Activated naive CD4-positive, alpha-beta T cell treated with Interleukin-2 at 50 U/mL for 16 hours (primary cell): ENCODE data around the gene DYRK1A.

Experiments used
- DNase-seq: peaks from one replicate; pipeline ENCODE4 v3.0.0-alpha.2; 2020

Gene DYRK1A

DNA sequence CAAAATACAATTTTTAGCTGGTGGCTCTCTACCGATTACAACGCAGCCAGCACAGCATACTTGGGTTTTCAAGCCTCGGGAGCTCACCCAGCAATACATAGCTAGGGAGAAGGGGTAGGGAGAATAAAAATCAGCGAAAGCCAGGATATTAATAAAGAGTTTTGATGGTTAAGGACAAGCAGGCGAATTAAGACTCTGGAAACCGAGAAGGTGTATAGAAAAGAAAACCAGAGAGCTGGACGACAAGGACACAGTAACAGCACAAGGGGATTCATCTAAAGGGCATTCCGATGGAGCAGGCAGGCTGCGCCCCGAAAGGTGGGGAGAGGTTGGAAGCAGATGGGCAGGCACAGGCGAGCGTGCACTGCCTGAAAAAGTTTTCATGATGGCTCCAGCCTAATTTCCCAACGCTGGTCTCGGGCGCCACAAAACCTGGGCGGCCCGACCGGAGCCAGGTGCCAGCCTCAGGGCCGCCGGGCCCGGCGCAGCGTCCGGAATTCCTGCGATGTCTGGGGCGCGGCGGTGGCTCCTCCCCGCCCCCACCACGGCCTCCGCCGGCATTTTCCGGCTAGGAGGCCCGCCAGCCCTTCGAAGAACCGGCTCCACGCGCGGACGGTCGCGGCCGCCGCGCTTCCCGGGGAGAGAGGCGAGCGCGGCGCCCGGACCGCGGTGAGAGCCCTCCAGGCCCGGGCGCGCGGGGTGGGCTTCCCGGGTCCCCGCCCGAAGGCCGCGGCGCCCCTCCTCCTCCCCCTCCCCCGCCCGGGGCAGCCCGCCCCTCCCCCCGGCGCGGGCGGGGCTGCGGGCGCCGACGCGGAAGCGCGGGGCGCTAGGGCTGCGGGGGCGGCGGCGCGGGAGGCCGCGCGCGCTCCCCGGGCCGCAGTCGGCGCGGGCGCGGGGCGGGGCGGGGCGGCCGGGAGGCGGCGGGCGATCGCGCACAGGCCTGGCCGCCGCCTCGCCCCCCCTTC, 774 bp upstream of the DYRK1A start:
- DNase-seq, result peak; percentile 60

DNA sequence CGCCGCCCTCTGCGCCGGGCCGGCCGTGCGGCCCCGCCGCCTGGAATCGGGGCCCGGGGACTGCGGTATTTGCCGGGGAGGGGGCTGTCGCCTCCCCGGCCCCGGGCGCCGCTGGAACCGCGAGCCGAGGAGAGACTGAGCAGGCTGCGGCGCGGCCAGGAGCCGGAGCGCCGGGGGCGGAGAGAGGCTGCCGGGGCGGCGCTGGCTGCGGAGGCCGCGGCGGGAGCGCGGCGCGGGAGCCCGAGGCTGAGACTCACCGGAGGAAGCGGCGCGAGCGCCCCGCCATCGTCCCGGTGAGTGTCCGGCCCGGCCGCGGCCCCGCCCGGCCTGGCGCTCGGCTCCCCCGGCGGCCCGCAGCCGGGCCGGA, 746 bp downstream of the DYRK1A start:
- DNase-seq, result no peak

GRCh38 chr21:37367703-37368540, 1.3 kb downstream of the DYRK1A start:
- peak; percentile 44 for DNase-seq

- DNase-seq, result peak; percentile 14
Measured at GRCh38 chr21:37368541-37369279, 2.1 kb downstream of the DYRK1A start.

- DNase-seq, result no peak
Measured at GRCh38 chr21:37369307-37369854, 2.8 kb downstream of the DYRK1A start.

- no peak for DNase-seq
Measured at GRCh38 chr21:37370152-37371040, 3.8 kb downstream of the DYRK1A start.

GRCh38 chr21:37371041-37371397, 4.4 kb downstream of the DYRK1A start:
- DNase-seq, result no peak

DNA sequence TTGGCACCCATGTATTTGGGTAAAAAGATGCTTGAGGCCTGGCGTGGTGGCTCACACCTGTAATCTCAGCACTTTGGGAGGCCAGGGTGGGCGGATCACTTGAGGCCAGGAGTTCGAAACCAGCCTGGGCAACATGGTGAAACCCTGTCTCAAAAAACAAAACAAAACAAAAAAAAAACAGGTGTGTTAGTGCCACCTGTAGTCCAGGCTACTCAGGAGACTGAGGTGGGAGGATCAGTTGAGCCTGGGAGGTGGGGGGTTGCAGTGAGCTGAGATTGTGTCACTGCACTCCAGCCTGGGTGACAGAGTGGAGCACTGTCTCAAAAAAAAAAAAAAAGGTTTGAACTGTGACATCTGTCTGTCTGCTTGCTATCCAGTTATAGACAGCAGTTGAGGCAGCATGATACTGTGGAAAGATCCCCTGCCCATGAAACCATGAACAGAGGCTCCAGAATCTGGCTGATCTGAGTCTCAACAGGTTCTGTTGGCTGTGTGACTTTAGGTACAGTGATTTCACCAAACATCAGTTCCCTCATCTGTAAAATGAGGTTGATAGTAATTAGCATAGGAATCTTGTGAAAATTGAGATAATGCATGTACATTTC, 5.7 kb downstream of the DYRK1A start:
- DNase-seq, result no peak

DNA sequence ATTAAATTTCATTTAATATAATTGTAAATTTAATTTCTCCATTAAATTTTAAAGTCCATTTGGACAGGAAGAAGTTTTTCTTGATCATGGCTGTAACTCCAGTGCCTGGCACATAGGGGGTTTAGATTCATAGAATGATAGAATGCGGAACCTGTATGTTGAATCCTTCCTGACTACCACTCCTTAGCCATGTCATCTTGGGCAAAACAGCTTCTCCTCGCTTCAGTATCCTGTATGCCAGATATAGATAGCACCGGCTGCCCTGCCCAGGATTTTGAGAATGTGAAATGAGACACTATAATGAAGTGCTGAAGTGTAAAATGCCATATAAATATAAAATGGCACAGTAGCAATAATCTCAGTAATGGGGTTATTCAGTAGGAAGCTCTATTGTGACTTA, 6.4 kb downstream of the DYRK1A start:
- no peak for DNase-seq

DNA sequence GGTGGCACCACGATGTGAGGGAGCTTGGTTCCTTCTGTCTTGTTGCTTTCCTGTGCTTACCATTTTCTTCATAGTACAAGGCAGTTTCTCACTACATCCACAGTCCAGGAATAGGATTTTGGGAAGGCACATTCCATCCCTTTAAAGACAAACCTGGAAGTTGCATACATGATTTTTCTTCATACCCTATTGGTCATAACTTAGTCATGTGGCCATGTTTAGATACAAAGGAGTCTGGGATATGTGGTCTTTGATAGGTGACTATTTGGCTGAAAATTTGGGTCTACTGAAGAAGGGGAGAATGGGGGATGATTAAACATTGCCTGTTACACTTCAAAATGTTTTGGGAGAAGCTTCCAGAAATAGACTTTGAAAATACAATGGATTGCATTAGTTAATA, 7.0 kb downstream of the DYRK1A start:
- DNase-seq, result no peak

- DNase-seq, result no peak
Measured at GRCh38 chr21:37374027-37374426, 7.5 kb downstream of the DYRK1A start.

GRCh38 chr21:37375866-37376574, 9.4 kb downstream of the DYRK1A start:
- no peak for DNase-seq

DNA sequence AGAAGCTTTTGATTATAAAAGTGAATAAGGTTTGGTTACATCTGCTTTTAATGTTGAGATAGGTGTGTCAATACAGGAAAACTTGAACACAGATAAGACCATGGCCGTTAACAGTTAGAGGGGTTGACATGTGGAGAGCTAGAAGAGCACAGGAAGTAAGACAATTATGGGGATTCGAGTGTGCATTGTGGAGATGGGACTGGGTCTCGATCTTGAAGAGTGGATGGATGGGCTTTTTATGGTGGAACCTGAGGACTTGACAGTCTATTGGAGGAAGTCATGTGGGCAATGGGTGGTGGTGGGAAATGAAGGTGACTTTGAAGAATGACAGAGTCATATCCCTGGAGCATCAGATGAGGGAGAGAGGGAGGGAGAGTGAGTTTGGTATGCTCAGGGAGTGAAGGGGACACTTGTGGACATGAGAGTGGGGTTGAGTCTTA, 12.1 kb downstream of the DYRK1A start:
- DNase-seq, result no peak

DNA sequence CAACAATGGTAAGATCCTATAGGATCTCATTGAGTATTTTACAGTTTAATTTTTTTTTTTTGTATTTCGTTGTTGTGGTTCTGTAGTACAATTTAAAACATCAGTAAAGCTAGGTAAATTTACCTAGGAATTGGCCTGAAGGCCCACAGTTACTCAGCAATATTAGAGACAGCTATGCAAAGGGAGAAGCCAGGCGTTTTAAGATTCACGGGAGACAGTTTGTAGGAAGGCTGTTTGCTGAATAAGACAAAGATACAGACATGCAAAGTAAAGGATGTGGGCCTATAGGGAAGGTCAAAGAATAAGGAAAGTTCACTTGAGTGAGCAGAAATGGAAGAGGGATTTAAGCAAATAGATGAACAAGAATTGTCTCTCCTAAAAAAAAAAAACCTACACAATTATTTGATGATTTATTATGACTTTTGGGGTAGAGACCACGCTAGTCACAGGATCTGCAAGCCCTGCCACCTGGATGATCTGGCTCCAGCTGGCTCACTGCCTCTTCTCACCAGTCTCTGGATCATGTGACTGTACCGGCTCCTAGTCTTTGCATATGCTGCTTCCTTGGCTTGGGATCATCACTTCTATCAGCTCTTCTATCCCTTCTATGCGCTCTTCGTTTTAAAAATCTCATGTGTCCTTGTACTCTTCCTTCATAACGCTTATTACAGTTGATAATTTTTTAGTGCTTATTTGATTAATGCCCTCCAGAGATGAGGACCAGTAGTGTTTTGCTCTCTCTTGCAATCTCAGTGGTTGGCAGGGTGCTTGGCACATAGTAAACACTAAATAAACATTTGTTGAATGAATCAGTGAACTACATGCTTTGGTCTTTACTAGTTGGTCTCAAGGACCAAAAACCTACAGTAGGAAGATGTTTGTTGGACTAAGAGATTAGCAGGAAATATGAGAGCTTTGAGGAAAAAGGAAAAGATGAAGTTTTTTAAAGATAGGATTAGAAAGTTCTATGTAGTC, 14.1 kb downstream of the DYRK1A start:
- no peak for DNase-seq

DNA sequence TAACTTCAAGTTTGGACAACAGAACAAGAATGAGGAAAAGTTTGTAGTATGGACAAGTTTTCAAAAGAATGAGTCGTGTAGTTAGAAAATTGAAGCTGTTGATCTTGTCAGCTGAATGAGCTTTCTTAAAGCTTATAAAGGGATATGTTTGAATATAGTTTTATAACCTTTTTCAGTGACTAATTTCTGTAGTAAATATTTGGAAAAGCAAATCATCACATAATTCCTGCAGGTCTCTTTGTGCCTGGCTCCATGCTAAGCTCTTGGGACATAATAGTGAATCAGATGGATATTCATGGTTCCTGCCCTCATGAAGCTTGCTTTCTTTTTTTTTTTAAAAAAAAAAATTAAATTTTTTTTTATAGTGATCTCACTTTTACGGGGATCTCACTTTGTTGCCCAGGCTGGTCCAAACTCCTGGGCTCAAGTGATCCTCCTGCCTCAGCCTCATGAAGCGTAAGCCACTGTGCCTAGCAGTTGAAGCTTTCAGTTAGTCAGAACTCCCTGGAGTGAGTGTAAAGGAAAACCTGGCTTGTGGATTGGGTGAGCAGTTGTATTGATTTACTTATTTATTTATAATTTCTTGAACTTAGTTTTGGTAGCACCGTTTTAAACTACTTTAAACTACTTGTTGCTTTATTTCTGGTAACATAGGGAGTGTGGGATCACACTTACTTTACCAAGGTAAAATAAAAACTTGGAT, 15.5 kb downstream of the DYRK1A start:
- DNase-seq, result no peak

GRCh38 chr21:37383086-37383485, 16.5 kb downstream of the DYRK1A start:
- DNase-seq, result no peak

GRCh38 chr21:37383784-37384311, 17.3 kb downstream of the DYRK1A start:
- DNase-seq, result no peak

DNA sequence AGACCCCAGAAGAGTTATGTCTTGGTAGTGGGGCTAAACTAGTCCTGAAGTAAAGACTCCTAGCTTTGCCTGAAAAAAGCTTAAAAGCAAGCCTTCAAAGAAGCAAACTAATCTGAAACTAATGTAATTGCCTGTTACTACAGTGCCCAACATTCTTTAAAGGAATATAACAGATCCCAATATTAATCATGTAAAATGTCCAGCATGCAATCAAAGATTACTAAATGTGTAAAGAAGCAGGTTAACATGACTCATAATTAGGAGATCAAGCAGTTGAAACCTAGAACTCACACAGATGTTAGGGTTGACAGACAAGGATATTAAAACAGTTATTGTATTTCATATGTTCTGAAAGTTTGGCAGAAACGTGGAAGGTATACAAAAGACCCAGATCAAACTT, 17.8 kb downstream of the DYRK1A start:
- DNase-seq, result no peak
